Dedifferentiated amniotic fluid mesenchymal stem cell (primary cell): ENCODE results near the gene ATP8B1.
"Not testable (repeated sequence)": the region's sequence is repeated elsewhere in the genome, so short reads cannot be mapped to it uniquely, and the experiment has no call there.

Experiments used
- DNase-seq: peaks from one replicate; pipeline ENCODE4 v3.0.0-alpha.2; 2016; ENCODE audit errors: extremely low spot score

ATP8B1 gene

GRCh38 chr18:57764995-57765394, 38.1 kb downstream of the ATP8B1 start:
- no peak for DNase-seq

GRCh38 chr18:57764087-57764486, 39.0 kb downstream of the ATP8B1 start:
- DNase-seq: no peak

GRCh38 chr18:57762686-57763085, 40.4 kb downstream of the ATP8B1 start:
- DNase-seq: no peak

DNA sequence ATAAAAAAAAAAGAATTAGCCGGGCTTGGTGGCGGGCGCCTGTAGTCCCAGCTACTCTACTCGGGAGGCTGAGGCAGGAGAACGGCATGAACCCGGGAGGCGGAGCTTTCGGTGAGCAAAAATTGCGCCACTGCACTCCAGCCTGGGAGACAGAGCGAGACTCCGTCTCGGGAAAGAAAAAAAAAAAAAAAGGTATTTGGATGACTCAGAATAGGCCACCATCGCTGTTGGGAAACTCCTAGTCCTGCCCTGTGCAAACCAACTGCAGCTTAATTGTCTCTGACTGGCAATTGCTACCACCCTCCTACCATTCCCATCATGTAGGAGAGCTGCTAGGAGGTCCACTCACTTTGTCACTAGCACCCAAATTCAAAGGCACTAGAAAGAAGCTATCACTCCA, 43.5 kb downstream of the ATP8B1 start:
- no peak for DNase-seq

DNA sequence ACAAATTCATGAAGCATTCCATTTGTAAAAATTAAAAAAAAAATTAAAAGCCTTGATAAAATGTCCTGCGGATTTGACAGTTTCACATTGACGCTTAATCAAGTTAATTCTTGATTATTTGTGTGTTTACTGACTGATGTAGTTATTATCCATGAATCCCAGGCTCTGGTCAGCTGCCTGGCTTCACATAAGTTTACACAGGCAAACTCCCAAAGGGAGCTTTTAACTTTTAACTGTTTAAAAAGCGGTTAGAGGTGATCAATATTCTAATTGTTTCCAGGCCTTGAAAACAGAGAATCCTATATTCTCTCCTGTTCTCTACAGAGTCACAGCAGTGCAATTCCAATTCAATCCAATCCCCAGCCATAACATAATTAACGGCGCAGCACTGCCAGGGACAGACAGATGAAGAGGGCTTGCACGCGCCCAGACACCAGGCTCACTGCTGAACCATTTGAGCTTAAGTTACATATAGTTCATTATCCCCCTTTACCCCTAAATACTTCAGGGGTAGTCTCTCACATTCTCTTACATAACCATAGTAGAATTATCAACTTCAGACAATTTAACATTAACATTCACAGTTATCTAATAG, 47.5 kb downstream of the ATP8B1 start:
- DNase-seq: no peak

DNA sequence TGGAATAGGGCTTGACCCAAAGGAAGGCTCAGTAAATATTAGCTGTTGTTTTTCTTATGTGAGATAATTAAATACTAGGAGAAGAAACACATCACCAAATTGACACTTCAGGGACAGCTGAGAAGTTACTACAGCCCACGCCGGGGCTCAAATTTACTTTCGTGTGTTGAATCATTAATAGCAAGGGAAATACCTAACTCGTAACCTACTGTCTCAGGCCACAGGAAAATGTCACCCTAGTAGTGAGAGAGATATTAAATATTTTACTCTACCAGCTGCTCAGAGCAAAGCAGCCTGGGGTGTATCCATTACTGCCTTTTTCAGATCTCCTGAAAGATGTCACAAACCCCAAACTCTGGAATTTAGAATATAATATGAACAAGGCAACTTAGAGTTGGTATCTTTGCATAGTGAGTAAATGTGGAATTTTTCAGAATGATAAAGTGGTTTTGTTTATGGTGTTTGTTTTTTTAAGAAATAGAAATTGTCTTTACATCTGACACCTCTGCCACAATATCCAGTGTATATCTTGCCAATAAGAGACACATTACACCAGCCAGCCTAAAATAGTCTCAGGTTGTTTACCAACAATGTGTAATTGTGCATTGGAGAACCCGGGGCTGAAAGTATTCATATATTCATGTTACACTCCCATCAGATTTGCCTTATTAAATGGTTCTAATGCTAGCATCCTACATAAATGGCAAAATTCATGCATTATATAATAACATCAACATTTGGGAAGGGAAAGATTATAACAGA, 48.4 kb downstream of the ATP8B1 start:
- no peak for DNase-seq

DNA sequence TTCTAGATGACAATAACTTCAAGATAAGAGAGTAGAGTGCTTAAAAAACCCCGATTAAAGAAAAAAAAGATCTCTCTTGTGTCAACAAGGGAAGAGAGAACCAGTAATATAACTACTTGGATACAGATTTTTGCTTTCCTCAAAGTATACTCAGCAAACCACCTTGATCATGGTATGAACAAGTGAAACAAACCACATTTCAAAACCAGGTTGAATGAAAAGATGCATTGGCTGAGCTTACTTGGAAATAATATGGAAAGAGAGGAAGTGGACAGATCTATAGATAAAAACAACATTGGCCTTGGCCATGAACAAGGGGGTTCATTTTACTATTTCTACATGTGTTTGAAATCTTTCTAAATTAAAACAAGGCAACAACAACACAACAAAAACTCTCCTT, 50.1 kb downstream of the ATP8B1 start:
- no peak for DNase-seq

DNA sequence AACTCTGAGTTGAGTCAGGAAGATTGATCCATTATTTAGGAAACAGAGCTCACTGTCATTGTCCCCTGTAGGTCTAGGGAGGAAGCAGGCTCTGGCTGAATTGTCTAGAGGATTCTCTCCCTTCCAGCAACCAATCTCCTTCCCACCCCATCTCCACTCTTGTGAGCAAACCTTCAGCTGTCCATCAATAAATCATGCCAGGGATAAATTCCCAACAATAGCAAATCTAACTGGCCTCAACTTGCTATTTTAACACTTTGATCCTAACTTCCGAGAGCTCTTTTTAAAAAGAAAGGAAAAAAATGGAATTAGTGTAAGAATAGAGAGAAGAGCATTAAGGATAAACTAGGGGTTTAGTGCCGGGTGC, 53.5 kb downstream of the ATP8B1 start:
- no peak for DNase-seq

- no peak for DNase-seq
These were observed 54.1 kb downstream of the ATP8B1 start for GRCh38 chr18:57748770-57749603.

DNA sequence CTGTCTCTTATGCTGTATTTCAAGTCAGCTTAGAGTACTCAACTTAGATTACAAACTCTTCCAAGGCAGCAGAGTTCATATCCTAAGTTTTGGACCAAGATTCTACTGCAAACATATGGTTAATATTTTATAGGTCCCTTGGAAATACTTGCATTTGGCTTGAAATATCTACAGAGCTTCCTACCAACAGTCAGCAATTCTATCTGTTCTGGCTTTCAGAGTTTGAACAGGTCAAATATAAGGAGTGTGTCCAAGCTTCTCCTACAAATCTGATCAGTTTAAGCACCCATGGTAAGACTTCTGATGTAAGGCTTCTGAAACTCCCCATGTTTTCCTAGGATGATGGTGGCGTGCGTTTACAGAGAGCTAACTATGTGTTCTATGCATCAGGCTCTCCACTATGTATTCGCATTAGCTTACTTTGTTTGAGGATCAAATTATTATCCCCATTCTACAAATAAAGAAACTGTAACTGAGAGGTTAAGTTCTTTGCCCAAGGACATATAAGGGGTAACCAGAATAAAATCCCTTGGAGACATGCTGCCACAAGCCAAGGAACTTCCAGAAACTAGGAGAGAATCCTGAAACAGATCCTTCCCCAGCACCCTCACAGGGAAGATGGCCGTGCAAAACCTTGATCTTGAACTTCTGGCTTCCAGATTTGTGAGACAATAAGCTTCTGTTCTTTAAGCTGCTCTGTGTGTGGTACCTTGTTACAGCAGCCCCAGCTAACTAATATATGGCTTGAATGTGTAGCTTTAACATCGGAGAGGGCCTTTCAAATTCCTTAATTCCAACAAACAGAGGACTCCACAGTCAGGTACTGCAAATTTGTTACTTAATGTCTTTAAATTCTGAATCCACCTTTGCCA, 55.1 kb downstream of the ATP8B1 start:
- no peak for DNase-seq

GRCh38 chr18:57744211-57744694, 58.9 kb downstream of the ATP8B1 start:
- DNase-seq: peak; percentile 62

DNA sequence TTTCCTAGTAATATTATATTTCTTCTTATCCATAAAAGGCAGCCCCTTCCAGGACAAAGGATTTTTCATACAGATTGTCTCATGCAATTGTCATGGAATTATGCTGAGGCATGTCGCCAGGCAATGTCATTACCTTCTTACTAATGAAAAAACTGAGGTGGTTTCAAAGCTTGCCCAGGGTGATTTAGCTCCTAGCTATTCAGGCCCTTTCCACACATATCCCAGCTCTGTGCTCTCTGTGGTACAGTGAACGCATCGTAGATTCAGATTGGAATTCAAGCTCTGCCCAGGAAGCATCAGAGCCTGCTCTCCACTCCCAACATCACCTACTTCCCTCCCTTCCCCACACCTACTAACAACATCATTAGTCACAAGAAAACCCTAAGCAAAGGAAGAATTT, 60.1 kb downstream of the ATP8B1 start:
- peak; percentile 66 for DNase-seq

- DNase-seq: no peak
These were observed 61.8 kb downstream of the ATP8B1 start for GRCh38 chr18:57741273-57741672.

- no peak for DNase-seq
These were observed 65.0 kb downstream of the ATP8B1 start for GRCh38 chr18:57738078-57738477.

DNA sequence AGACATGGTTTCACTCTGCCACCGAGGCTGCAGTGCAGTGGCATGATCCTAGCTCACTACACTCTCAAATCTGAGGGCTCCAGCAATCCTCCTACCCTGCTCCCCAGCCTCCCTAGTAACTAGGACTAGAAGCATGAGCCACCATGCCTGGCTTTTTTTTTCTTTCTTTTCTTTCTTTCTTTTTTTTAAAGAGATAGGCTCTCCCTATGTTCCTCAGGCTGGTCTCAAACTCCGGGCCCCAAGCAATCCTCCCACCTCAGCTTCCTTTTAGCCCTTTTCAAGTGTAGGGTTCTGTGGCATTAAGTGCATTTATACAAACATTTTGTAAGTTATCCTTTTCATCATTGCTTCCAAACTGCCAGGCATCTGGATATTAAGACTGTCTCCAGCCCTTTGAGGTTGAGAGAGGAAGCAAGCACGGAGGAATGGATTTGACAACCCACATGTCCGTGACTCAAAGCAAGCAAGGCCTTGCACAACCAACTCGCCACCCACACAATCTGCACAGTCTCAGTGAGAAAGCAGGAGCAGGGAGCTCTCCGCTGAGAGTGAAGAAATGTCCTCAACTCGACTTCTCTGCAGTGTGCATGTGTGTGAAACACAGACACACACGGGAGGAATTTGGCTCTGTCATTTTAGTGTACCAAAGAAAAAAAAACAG, 65.6 kb downstream of the ATP8B1 start:
- DNase-seq: peak; percentile 96

- not testable (repeated sequence) for DNase-seq
These were observed 68.1 kb downstream of the ATP8B1 start for GRCh38 chr18:57735042-57735441.

- DNase-seq: no peak
These were observed 69.3 kb downstream of the ATP8B1 start for GRCh38 chr18:57733861-57734260.

DNA sequence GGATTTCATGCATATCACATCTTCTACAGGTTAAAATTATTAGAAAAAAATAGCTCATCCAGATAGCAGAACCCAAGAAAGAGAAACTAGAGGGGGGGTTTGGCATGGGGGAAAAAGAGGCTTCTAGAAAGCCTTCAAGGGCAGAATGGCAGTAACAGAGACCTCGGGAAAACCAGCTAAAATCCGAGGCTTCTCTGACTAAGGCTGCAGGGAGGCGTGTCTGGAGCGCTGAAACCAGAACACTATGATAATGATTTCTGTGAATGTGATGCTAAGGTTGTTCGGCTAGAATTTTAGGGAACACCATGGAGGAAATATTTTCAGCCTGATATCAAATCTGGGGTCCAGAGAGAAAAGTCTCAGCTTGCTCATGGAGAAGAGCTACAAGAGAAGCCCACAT, 73.0 kb downstream of the ATP8B1 start:
- no peak for DNase-seq

DNA sequence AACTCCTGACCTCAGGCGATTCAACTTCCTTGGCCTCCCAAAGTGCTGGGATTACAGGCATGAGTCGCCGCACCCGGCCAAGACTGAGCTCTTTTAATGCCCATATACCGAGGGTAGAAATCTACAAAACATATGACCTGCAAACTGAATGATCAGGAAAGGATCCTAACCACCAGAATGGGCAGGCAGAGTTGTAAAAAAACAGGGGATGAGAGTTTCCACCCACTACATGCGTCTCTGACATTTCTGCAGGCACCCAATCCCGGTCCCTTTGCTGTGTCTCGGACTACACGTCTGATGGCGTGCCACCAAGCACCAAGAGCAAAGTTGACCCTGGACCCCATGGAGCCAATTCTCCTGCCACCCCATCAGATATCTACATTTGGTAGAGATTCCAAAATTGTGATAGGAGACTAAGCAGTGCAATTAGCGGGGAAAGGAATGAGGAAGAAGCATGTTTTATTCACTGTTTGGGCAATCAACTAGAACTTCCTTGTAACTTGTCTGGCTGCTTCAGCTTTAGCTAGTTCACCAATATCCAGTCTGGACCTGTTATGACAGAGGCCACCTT, 74.1 kb downstream of the ATP8B1 start:
- DNase-seq: no peak

- DNase-seq: no peak
These were observed 74.9 kb downstream of the ATP8B1 start for GRCh38 chr18:57727952-57728807.
